Body of pancreas (tissue), 4 donors: Measurements from ENCODE around the gene KCND2.

Experiments
- POLR2A ChIP-seq, 3 donors: fragments of 450-650 bp; IDR thresholded peaks; one replicate each; pipeline ENCODE4 v1.6.1; 2016; ENCODE audit warnings: antibody characterized with exemption in 3 of 3, mild to moderate bottlenecking in 2 of 3
- TF ChIP-seq, protein P1 (sequence below), 7 experiments: fragments of 450-650 bp in 4 of 7; fragments of 200-600 bp in 3 of 7; sonication (generic) in 3 of 7; IDR thresholded peaks; one replicate each; pipeline ENCODE4 v1.5.1; 2016 to 2019; ENCODE audit warnings: antibody characterized with exemption in 7 of 7

DNA sequence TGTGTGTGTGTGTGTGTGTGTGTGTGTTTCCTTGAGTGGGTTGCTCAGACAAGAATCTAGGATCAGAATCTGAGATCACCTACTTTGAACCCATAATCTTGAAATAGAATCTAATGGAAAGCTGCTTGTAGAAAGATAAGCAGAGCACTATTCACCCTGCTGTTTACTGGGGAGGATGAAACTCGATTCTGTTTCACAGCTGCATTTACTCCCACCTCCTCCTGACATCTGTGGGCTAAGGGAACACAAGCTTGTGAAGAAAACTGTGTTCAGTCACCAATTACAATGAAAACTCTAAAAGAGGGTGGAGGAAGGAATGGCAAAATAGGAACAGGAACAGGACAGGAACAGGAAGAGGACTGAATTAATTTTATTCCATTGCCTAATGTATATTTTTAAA is 315.4 kb downstream of the KCND2 start:
- TF ChIP-seq POLR2A (IDR thresholded peaks at IDR 0.05), result no peak
- TF ChIP-seq, protein P1, sequence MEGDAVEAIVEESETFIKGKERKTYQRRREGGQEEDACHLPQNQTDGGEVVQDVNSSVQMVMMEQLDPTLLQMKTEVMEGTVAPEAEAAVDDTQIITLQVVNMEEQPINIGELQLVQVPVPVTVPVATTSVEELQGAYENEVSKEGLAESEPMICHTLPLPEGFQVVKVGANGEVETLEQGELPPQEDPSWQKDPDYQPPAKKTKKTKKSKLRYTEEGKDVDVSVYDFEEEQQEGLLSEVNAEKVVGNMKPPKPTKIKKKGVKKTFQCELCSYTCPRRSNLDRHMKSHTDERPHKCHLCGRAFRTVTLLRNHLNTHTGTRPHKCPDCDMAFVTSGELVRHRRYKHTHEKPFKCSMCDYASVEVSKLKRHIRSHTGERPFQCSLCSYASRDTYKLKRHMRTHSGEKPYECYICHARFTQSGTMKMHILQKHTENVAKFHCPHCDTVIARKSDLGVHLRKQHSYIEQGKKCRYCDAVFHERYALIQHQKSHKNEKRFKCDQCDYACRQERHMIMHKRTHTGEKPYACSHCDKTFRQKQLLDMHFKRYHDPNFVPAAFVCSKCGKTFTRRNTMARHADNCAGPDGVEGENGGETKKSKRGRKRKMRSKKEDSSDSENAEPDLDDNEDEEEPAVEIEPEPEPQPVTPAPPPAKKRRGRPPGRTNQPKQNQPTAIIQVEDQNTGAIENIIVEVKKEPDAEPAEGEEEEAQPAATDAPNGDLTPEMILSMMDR (IDR thresholded peaks at IDR 0.05), result no peak
